Measurements from ENCODE around the gene TMEM209.
"Not testable (repeated sequence)": the region's sequence is repeated elsewhere in the genome, so short reads cannot be mapped to it uniquely, and the experiment has no call there.

The TMEM209 gene

DNA sequence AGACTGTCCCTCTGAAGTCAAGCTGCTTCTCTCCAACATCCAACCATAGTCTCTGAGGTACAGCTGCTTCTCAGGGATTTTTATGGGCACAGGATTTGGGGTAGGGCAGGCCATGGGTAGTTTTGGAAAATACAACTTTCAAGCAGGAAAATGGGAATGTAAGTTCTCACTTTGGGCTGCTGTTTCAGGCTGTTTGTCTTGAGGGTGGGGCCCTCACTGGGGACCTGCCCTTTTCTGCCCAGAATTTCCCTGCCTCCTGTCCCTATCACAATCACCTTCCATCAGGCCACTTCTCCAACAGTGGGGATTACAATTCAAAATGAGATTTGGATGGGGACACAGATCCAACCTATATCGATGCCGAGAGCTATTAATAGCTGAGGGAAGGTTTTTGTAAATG, 27.0 kb upstream of the TMEM209 start:
- H2AFZ ChIP-seq (ENCODE audit: low read length): no peak overlapping the region
- H3K9ac ChIP-seq (ENCODE audit: low read length): no peak overlapping the region
- H3K9me2 ChIP-seq (ENCODE audit: low read depth, low read length): no peaks in the 10 kb centered on the region
- TF ChIP-seq, protein P1, sequence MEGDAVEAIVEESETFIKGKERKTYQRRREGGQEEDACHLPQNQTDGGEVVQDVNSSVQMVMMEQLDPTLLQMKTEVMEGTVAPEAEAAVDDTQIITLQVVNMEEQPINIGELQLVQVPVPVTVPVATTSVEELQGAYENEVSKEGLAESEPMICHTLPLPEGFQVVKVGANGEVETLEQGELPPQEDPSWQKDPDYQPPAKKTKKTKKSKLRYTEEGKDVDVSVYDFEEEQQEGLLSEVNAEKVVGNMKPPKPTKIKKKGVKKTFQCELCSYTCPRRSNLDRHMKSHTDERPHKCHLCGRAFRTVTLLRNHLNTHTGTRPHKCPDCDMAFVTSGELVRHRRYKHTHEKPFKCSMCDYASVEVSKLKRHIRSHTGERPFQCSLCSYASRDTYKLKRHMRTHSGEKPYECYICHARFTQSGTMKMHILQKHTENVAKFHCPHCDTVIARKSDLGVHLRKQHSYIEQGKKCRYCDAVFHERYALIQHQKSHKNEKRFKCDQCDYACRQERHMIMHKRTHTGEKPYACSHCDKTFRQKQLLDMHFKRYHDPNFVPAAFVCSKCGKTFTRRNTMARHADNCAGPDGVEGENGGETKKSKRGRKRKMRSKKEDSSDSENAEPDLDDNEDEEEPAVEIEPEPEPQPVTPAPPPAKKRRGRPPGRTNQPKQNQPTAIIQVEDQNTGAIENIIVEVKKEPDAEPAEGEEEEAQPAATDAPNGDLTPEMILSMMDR (IDR thresholded peaks at IDR 0.05; ENCODE audit: low read length): no peak
- TF ChIP-seq EZH2 (IDR thresholded peaks at IDR 0.05; ENCODE audit: borderline replicate concordance, low read length): no peak
- H4K20me1 ChIP-seq (ENCODE audit: insufficient read depth, low read length): no peaks in the 10 kb centered on the region
- H3K4me2 ChIP-seq (ENCODE audit: low read length): no peak overlapping the region
- H3K4me1 ChIP-seq (ENCODE audit: insufficient read depth, low read length, severe bottlenecking): peaks cover 9% of the 10 kb centered on the region
- H3K36me3 ChIP-seq (ENCODE audit: insufficient read depth, low read length): no peaks in the 10 kb centered on the region
- H3K9me3 ChIP-seq (ENCODE audit: low read length): no peaks in the 10 kb centered on the region
- H3K27me3 ChIP-seq (ENCODE audit: insufficient read depth, low read length): no peaks in the 10 kb centered on the region
- no peak overlapping the region for H3K27ac ChIP-seq (ENCODE audit: low read depth, low read length, poor library complexity, severe bottlenecking)
- no peaks in the 10 kb centered on the region for H3F3A ChIP-seq (ENCODE audit: insufficient read depth, low read length)
- no peak overlapping the region for H3K4me3 ChIP-seq (ENCODE audit: low read depth, low read length, poor library complexity, severe bottlenecking)
- no peaks in the 10 kb centered on the region for H3K79me2 ChIP-seq (ENCODE audit: insufficient read depth, low read length)

DNA sequence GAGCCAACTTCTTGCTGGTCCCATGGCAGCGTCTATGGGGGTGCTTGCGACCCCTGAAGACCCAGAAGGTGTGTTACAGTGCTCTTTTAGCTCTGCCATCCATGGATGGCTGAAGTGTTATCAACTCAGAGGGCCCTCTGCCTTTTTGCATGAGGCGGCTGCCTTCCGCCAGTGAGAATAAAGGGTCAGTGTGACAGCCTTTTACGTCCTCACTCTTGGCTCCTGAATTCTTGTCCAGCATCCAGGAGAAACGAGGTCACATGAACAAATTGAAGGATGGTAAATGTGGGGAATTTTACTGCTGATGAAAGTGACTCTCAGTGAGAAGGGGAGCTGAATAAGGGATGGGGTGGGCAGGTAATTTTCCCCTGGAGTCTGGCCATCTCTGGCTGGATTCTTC, 26.6 kb upstream of the TMEM209 start:
- Histone ChIP-seq H3K4me3 (ENCODE audit: low read depth, low read length, poor library complexity, severe bottlenecking) (no peak overlapping the region), H3K36me3 (ENCODE audit: insufficient read depth, low read length) (no peaks in the 10 kb centered on the region), H3K9me2 (ENCODE audit: low read depth, low read length) (no peaks in the 10 kb centered on the region), H3K9ac (ENCODE audit: low read length) (no peak overlapping the region), H3K4me1 (ENCODE audit: insufficient read depth, low read length, severe bottlenecking) (peaks cover 9% of the 10 kb centered on the region), H3K27ac (ENCODE audit: low read depth, low read length, poor library complexity, severe bottlenecking) (no peak overlapping the region), H3K9me3 (ENCODE audit: low read length) (no peaks in the 10 kb centered on the region), H4K20me1 (ENCODE audit: insufficient read depth, low read length) (no peaks in the 10 kb centered on the region), H3K79me2 (ENCODE audit: insufficient read depth, low read length) (no peaks in the 10 kb centered on the region), H3F3A (ENCODE audit: insufficient read depth, low read length) (no peaks in the 10 kb centered on the region), H3K27me3 (ENCODE audit: insufficient read depth, low read length) (no peaks in the 10 kb centered on the region), H3K4me2 (ENCODE audit: low read length) (no peak overlapping the region), H2AFZ (ENCODE audit: low read length) (no peak overlapping the region)
- TF ChIP-seq, protein P1 (IDR thresholded peaks at IDR 0.05; ENCODE audit: low read length): no peak
- no peak for TF ChIP-seq EZH2 (IDR thresholded peaks at IDR 0.05; ENCODE audit: borderline replicate concordance, low read length)

DNA sequence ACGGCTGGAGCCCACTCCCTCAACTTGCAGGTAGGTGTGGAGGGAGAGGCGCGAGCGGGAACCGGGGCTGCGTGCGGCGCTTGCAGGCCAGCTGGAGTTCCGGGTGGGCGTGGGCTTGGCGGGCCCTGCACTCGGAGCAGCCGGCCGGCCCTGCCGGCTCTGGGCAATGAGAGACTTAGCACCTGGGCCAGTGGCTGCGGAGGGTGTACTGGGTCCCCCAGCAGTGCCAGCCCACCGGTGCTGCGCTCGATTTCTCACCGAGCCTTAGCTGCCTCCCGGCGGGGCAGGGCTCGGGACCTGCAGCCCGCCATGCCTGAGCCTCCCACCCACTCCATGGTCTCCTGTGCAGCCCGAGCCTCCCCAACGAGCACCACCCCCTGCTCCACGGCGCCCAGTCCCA, 24.8 kb upstream of the TMEM209 start:
- H3K27ac ChIP-seq (ENCODE audit: low read depth, low read length, poor library complexity, severe bottlenecking); H3K9me2 ChIP-seq (ENCODE audit: low read depth, low read length); H3K27me3 ChIP-seq (ENCODE audit: insufficient read depth, low read length); H3K4me1 ChIP-seq (ENCODE audit: insufficient read depth, low read length, severe bottlenecking); H3F3A ChIP-seq (ENCODE audit: insufficient read depth, low read length); H3K4me3 ChIP-seq (ENCODE audit: low read depth, low read length, poor library complexity, severe bottlenecking); H2AFZ ChIP-seq (ENCODE audit: low read length); H3K9me3 ChIP-seq (ENCODE audit: low read length); H3K79me2 ChIP-seq (ENCODE audit: insufficient read depth, low read length); H3K36me3 ChIP-seq (ENCODE audit: insufficient read depth, low read length); H3K4me2 ChIP-seq (ENCODE audit: low read length); H4K20me1 ChIP-seq (ENCODE audit: insufficient read depth, low read length); H3K9ac ChIP-seq (ENCODE audit: low read length): not testable (repeated sequence)

DNA sequence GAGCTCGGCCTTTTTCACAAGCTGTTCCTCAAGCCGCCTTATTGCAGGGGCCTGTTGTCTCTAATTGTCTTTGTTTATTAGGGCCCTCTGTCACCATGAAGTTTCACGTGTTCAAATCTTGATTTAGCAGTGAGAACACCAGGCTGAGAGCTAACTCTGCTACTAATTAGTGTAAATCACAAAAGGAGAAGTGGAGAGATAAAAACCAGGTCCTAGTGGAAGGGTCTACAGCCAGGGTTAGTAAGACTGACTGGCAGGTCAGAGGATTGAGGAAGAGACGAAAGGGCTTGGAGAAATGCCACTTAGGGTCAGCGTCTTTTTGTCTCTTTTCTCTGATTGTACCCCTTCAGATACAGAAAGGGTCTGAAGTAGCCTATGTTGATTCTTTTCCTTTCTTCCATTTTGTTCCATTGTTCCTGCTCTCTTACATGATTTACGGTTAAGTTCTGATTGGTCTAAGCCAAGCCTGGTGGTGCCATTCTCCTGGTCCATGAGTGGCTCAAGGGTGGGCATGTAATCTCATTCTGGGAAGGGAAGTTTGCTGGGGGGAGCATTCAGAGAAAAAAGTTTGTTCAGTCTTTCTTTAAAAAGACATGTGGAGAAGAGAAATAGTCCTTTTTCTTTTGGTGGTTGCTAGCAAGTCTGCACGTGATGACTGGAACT, 23.8 kb upstream of the TMEM209 start:
- no peak for TF ChIP-seq EZH2 (IDR thresholded peaks at IDR 0.05; ENCODE audit: borderline replicate concordance, low read length)
- TF ChIP-seq, protein P1 (IDR thresholded peaks at IDR 0.05; ENCODE audit: low read length): no peak
- Histone ChIP-seq H2AFZ (ENCODE audit: low read length) (no peak overlapping the region), H3K79me2 (ENCODE audit: insufficient read depth, low read length) (no peaks in the 10 kb centered on the region), H3K4me2 (ENCODE audit: low read length) (no peak overlapping the region), H3K9me3 (ENCODE audit: low read length) (no peaks in the 10 kb centered on the region), H3K27ac (ENCODE audit: low read depth, low read length, poor library complexity, severe bottlenecking) (no peak overlapping the region), H4K20me1 (ENCODE audit: insufficient read depth, low read length) (no peaks in the 10 kb centered on the region), H3K4me3 (ENCODE audit: low read depth, low read length, poor library complexity, severe bottlenecking) (no peak overlapping the region), H3K9ac (ENCODE audit: low read length) (no peak overlapping the region), H3K36me3 (ENCODE audit: insufficient read depth, low read length) (no peaks in the 10 kb centered on the region), H3K9me2 (ENCODE audit: low read depth, low read length) (no peaks in the 10 kb centered on the region), H3K27me3 (ENCODE audit: insufficient read depth, low read length) (no peaks in the 10 kb centered on the region), H3K4me1 (ENCODE audit: insufficient read depth, low read length, severe bottlenecking) (peaks cover 9% of the 10 kb centered on the region), H3F3A (ENCODE audit: insufficient read depth, low read length) (no peaks in the 10 kb centered on the region)
